B cell (primary cell): ENCODE measurements around the gene DPP4.

Experiments used
- CTCF ChIP-seq: fragments of 200-600 bp; IDR thresholded peaks from one replicate; pipeline ENCODE4 v1.8.0; 2022; ENCODE audit warnings: antibody characterized with exemption, mild to moderate bottlenecking
- EZH2 ChIP-seq: IDR thresholded peaks from 2 replicates; pipeline ENCODE4 v1.6.1; 2012; ENCODE audit warnings: borderline replicate concordance, low read depth, mild to moderate bottlenecking, moderate library complexity, low read length; ENCODE audit not compliant: insufficient read depth, poor library complexity, severe bottlenecking

GRCh38 chr2:162021516-162022058, 52.4 kb downstream of the DPP4 start:
- TF ChIP-seq CTCF (no peak), EZH2 (no peak)
